ENCODE results near the gene C19orf25. TPM values are rescaled to one million over a fixed set of nuclear protein-coding genes. Genes with fewer than 3 reads are reported as not detected.
"Not testable (repeated sequence)": the region's sequence is repeated elsewhere in the genome, so short reads cannot be mapped to it uniquely, and the experiment has no call there.

C19orf25 gene
- total and polyA plus RNA-seq, 7 donors: 8.1 to 45.0 (median 19.9) TPM

DNA sequence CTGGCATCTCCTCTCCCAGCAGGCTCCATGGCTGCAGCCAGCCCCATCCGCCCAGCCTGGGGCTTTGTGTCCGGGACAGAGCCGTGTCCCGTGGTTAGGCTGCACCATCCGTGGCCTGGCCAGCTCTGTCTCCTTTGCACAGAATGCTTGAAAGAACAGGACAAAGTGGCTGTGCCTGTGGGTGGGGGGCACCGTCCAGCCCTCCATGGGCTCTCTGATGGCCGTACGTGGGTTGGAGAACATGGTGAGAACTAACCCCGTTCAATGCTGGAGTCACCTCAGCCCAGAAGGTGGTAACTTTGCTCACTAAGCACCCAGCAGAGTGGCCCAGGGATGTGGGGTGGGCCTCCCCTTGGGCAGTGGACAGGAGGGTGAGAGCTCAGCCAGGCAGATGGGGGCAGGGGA is 38.0 kb downstream of the C19orf25 start:
- no peak for ATAC-seq
- H3K27ac ChIP-seq: no peak overlapping the region
- TF ChIP-seq, protein P1, sequence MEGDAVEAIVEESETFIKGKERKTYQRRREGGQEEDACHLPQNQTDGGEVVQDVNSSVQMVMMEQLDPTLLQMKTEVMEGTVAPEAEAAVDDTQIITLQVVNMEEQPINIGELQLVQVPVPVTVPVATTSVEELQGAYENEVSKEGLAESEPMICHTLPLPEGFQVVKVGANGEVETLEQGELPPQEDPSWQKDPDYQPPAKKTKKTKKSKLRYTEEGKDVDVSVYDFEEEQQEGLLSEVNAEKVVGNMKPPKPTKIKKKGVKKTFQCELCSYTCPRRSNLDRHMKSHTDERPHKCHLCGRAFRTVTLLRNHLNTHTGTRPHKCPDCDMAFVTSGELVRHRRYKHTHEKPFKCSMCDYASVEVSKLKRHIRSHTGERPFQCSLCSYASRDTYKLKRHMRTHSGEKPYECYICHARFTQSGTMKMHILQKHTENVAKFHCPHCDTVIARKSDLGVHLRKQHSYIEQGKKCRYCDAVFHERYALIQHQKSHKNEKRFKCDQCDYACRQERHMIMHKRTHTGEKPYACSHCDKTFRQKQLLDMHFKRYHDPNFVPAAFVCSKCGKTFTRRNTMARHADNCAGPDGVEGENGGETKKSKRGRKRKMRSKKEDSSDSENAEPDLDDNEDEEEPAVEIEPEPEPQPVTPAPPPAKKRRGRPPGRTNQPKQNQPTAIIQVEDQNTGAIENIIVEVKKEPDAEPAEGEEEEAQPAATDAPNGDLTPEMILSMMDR (IDR thresholded peaks at IDR 0.05): no peak
- WGBS, 3 donors: 82 to 93% (median 88%) methylated on average over 9 of the region's 9 CpGs
- no peak for DNase-seq
- H3K36me3 ChIP-seq (ENCODE audit: insufficient read depth in 1 of 2, low read depth in 1 of 2): peaks cover 17 to 37% of the 10 kb centered on the region in 2 donors
- H3K9me3 ChIP-seq: no peaks in the 10 kb centered on the region
- intact Hi-C loops (cut with DNase I): loop anchor here in 1 of 2 donors (10.0 kb wide), 1 partner anchor 156 kb away; the partner anchor contains the start of gene EFNA2
- peaks cover 36% of the 10 kb centered on the region for H3K4me1 ChIP-seq
- H3K4me3 ChIP-seq: no peak overlapping the region
- H3K27me3 ChIP-seq (ENCODE audit: insufficient read depth in 3 of 3, low read length in 2 of 3): peaks cover 0 to 8% (median 3%) of the 10 kb centered on the region in 3 donors

DNA sequence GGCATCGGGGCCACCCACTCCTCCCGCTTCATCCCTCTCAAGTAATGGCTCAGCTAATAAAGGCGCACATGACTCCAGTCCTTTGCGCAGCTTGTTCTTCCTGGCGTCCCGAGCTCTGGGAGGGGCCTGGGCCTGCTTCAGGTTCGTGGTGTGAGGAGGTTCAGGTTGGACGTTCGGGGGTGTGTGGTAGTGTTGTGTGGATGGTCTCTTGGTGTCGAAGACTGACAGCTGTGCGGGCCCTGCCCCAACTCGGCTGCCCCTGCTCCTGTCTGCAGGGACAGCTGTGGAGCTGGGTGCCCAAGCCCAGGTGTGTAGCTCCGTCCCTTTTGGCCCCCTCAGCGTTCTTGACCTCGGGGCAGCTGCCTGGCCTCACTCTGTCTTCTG is 38.6 kb downstream of the C19orf25 start:
- H3K36me3 ChIP-seq (ENCODE audit: insufficient read depth in 1 of 2, low read depth in 1 of 2): peaks cover 17 to 42% of the 10 kb centered on the region in 2 donors
- 75 to 85% (median 82%) methylated on average over 15 of the region's 15 CpGs for WGBS, 3 donors
- TF ChIP-seq, protein P1 (IDR thresholded peaks at IDR 0.05): no peak
- ATAC-seq (no peak), DNase-seq (no peak)
- peaks cover 0 to 3% (median 2%) of the 10 kb centered on the region in 3 donors for H3K27me3 ChIP-seq (ENCODE audit: insufficient read depth in 3 of 3, low read length in 2 of 3)
- H3K4me3 ChIP-seq: no peak overlapping the region
- no peak overlapping the region for H3K27ac ChIP-seq
- peaks cover 36% of the 10 kb centered on the region for H3K4me1 ChIP-seq
- intact Hi-C loops (cut with DNase I): loop anchor here in 1 of 2 donors (10.0 kb wide), 1 partner anchor 156 kb away; the partner anchor contains the start of gene EFNA2
- H3K9me3 ChIP-seq: no peaks in the 10 kb centered on the region

DNA sequence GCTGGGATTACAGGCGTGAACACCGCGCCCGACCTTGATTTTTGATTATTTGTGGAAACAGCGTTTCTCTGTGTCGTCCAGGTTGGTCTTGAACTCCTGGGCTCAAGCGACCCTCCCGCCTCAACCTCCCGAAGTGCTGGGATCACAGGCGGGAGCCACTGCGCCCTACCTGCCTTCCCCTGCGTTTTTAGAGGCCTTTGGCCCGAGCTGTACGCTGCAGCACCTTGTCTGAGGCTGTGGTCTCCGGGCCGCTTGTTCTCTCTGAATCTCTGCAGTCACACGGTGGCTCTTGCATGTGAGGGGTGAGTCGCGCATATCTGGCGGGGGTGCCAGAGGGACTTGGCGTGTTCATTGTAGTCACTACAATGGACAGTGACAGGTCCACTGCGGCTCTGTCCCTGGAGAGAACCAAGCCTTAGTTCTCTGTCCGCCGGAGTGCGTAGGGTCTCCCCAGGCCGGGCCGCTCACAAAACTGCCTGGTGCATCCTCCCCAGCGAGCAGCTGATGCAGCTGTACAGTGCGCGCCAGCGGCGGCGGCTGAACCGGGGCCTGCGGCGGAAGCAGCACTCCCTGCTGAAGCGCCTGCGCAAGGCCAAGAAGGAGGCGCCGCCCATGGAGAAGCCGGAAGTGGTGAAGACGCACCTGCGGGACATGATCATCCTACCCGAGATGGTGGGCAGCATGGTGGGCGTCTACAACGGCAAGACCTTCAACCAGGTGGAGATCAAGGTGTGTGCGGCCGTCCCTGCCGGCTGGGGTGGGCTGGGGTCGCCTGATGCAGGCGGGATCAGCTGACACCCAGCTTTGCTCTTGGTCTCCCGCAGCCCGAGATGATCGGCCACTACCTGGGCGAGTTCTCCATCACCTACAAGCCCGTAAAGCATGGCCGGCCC is 39.2 kb downstream of the C19orf25 start:
- Histone ChIP-seq H3K27ac (peak overlapping the region; percentile 91), H3K4me1 (peaks cover 36% of the 10 kb centered on the region), H3K36me3 (ENCODE audit: insufficient read depth in 1 of 2, low read depth in 1 of 2) (peaks cover 17 to 48% of the 10 kb centered on the region in 2 donors), H3K4me3 (peak overlapping the region; percentile 99)
- not testable (repeated sequence) for H3K27me3 ChIP-seq (ENCODE audit: insufficient read depth in 3 of 3, low read length in 2 of 3); H3K9me3 ChIP-seq; DNase-seq; ATAC-seq
- intact Hi-C loops (cut with DNase I): loop anchor here in 1 of 2 donors (10.0 kb wide), 1 partner anchor 155 kb away; the partner anchor contains the start of gene EFNA2
- WGBS, 3 donors: 80 to 82% (median 82%) methylated on average over 57 of the region's 57 CpGs

- ATAC-seq: peak in 1 of 4 donors; percentile 12
- peak overlapping the region; percentile 91 for H3K27ac ChIP-seq
These were observed 40.1 kb downstream of the C19orf25 start for GRCh38 chr19:1438933-1439354.

More at GRCh38 chr19:1438933-1439354, 40.1 kb downstream of the C19orf25 start:
- 2 to 3% (median 3%) methylated on average over 26 of the region's 26 CpGs for WGBS, 3 donors
- no peaks in the 10 kb centered on the region for H3K27me3 ChIP-seq (ENCODE audit: insufficient read depth in 3 of 3, low read length in 2 of 3)
- H3K4me1 ChIP-seq: peaks cover 36% of the 10 kb centered on the region
- TF ChIP-seq, protein P1 (IDR thresholded peaks at IDR 0.05): no peak
- peaks cover 20 to 56% of the 10 kb centered on the region in 2 donors for H3K36me3 ChIP-seq (ENCODE audit: insufficient read depth in 1 of 2, low read depth in 1 of 2)
- intact Hi-C loops (cut with DNase I): no loop called here
- no peak for DNase-seq
- no peaks in the 10 kb centered on the region for H3K9me3 ChIP-seq
- peak overlapping the region; percentile 99 for H3K4me3 ChIP-seq

Data from psoas muscle (tissue), 8 donors.